NCI-H1092 (cell line): ENCODE data around the gene CACNA1D.
"Not testable (repeated sequence)": the region's sequence is repeated elsewhere in the genome, so short reads cannot be mapped to it uniquely, and the experiment has no call there.

Experiments used
- DNase-seq: peaks from one replicate; lab custom pipeline; 2025; lab: John Stamatoyannopoulos, UW

Gene CACNA1D

DNA sequence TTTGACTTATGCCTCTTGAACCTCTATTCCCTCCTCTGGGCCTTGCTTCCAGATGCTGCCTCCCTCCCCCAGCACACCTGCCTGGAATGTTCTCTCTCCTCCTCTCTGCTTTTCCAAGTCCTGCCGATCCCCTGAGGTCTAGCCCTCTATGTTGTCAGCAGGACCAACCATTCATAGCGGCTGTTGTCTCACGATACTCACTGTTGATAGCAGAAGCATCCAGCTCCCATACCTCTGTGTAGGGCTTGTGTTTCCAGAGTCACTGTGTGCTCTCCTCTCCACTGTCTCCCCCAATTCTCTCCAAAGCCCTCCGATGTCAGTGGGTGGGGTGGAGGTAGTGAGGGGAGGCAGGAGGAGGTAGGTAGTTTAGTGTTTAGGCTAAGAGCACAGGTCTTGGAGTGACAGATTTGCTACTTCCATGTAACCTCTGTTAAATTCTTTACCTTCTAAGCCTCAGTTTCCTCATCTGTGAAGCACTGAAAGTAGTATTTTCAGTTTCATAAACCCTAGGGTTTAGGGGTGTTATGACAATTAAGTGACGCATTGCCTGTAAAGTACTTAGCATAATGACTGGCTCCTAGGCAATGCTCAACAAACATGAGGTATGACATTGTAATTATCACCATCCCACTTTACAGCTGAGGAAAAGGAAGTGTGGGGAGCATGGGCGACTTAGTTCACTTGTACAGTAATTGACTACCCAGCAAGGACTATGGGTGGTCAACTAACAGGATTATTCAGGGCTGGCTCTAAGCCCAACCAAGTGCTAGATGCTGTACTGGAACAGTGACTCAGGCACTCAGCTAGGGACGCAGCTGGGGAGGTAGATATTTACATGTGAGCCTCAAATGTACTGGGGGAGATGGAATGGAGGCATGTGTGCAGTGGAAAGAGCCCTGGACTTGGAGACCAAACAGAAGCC, 122.8 kb downstream of the CACNA1D start:
- DNase-seq = no peak

DNA sequence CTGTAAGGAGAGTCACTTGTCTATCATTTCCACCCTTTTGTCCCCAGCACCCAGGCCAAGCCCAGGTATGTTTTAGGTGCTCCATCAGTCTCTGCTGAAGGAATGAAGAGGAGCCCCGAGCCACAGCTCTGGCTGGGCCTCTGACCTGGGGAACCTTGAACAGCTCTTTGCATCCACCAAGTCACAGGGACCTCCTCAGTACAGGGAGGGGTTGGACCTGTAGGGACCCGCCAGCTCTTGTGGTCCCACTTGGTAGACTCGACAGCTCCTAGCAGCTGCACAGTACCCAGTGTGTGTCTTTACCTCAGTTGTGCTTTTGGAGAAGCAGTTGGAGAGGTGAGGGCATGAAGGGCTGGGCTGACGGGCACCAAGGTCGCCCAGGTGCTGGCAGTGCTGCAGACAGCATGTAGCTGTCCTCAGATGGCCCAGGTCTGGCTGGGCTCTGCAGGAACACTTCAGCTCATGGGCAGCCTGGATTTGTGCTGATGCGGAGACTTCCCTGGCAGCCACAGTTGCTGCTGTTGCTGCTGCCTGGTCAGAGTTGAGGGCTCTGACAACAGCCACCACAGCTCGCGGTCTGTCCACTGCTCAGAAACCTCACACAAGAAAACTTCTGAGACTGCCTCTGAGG, 123.6 kb downstream of the CACNA1D start:
- DNase-seq = no peak

GRCh38 chr3:53618524-53618906, 124.1 kb downstream of the CACNA1D start:
- DNase-seq = no peak

DNA sequence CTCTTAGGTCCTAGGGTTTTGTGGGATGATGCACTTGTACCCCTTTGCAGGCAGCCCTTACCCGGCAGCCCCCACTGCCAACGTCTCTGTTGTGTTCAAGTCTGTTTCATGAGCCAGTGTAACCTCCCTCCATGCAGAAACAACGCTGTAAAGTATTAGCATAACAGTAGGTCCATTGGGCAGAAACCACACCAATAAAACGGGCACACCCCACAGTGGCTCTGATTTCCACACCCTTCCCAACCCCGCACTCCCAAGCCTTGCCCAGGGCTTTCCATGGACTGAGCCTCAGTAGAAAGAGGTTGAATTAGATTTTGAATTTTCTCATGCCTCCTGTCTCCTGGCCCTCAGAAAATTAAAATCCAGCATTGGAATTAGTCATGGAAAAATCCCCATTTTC, 124.5 kb downstream of the CACNA1D start:
- DNase-seq = no peak

- peak; percentile 62 for DNase-seq
These were observed 129.8 kb downstream of the CACNA1D start for GRCh38 chr3:53624061-53624857.

- DNase-seq = no peak
These were observed 132.5 kb downstream of the CACNA1D start for GRCh38 chr3:53626876-53627275.

DNA sequence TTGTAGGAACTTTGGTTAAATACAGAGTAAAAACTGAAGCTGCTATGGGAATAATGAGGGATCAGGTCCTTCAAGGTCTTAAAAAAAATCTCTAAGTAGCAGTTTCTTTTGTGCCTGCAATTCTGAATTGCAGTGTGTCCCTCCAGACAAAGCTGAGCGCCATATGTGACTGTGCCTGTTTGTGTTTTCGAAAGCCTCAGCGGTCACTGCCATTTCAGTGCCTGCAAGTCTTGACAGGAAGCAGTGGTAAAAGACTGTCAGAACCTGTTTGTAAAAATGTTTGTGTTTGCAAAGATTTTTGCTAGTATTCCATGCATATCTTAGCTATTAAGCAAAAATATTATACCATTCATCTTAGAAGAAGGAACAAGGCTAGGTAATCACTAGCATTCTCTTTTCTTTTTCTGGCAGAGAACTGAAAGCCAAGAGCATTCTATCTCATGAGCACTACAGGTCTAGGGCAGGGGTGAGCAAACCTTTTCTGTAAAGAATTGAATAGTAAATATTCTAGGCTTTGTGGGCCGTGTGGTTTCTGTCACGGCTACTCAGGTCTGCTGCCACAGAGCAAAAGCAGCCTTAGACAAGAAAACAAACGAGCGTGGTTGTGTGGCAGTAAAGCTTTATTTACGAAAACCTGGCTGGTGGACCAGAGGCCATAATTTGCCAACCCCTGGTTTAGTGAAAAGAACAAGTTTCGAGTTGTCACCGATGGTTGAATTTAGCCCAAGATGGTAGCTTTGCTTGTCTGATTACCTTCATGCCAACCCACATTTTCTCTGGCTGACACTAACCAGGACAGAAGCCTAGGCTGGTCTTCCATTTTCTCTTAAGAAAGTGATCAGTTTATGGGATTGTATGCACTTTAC, 134.4 kb downstream of the CACNA1D start:
- DNase-seq = no peak

DNA sequence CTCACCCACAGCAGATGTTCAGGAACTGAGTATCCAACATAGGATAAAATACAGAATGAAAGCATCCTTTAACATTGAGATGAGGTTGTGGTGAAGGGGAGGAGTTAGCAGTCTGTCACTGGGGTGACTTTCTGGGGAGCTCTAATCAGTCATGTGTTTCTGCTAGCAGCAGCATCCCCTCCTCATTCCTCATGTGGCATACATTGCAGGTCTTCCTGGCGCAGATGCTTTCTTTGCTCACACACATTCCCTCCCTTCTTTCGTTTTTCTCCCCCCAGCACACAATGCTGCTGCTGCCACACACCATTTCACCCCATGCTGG, 135.0 kb downstream of the CACNA1D start:
- DNase-seq = no peak

GRCh38 chr3:53630547-53630946, 136.1 kb downstream of the CACNA1D start:
- no peak for DNase-seq

GRCh38 chr3:53633197-53633787, 138.9 kb downstream of the CACNA1D start:
- DNase-seq = no peak

DNA sequence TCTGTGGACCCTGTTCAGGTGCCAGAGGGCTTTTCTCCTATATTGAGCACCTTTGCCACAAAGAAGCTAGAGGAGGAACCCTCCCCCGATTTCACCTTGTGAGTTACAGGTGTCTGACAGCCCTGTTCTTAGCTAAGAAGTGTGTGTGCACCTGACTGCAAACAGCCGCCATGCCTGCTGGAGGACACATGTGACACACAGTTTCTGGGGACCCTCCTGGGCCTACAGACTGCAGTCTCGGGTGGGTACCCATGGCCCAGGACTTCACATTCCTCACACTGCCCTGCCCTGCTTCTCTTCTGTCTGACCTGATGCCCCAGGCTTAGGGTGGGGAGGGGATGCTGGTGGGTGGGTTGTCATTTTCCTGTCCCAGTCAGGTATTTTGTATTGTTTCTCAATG, 140.6 kb downstream of the CACNA1D start:
- no peak for DNase-seq

GRCh38 chr3:53638806-53639205, 144.4 kb downstream of the CACNA1D start:
- DNase-seq = not testable (repeated sequence)

DNA sequence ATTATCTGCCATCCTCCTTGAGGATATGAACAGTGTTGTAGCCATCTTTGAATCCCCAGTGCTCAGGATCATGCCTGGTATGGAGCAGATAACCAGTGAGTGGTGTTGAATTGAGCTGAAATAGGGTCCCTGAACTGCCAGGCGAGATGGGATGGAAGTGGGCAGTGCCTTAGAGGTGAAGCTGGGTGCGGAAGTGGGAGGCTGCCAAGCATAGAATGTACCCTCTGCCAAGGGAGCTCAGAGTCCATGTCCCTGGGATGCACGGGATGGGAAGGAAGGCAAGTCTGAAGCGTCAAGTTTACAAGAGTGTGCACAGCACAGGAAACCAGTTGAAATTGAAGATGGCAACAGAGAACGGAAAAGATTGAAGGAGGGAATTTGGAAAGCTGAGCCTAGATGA, 147.0 kb downstream of the CACNA1D start:
- DNase-seq = no peak

DNA sequence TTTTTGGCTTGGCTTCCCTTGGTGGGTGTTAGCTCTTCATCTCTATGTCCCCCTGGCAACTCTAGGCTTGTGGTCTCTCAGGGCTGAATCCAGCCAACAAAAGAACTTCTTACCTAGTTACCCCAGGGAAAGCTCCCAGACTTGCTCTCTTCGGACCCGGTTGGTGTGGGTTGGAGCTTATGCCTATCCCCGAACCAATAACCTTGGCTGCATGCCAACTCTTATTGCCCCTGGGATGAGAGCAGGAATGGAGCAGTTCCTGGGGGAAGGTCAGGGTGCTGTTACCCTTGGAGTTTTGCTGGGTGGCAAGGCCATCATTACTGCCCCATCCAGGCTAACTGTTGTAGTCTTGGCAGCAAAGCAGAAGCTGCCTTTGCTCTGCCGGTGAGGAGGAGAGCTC, 147.8 kb downstream of the CACNA1D start:
- no peak for DNase-seq

DNA sequence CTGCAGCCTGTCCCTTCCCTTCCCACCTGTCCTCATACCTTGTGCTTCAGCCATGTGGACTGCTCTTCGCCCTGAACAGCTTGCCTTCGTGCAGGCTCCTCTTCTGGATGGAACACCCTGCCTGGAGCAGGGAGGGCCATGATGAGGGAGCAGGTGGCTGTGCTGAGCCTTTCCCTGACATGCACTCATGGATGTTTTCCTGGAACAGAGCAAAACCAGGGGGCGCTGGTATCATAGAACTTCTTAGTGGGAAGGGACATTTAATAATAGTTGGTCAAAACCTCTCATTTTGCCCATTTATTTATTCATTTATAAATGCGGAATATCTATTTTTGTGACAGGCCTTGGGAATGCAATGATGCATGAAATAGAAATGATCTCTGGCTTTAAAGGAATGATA, 149.3 kb downstream of the CACNA1D start:
- DNase-seq = no peak

DNA sequence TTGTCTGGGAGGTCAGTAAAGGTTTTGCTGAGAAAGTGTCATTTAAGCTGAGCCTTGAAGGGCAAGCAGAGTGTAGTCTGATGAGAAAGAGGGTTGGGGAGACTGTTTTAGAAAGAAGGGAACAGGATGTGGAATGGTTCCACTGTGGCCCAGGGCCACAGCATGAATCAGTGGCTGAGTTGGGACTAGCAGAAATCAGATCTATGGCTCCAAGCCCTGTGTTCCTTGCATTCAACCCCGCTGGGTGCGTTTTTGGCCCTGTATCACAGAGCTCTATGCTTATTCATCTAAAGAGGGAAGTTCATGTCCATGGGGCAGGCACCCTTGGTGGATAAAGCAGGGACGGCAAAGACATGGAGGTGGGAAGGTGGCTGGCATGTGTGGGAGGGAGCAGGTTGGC, 151.3 kb downstream of the CACNA1D start:
- DNase-seq = no peak

DNA sequence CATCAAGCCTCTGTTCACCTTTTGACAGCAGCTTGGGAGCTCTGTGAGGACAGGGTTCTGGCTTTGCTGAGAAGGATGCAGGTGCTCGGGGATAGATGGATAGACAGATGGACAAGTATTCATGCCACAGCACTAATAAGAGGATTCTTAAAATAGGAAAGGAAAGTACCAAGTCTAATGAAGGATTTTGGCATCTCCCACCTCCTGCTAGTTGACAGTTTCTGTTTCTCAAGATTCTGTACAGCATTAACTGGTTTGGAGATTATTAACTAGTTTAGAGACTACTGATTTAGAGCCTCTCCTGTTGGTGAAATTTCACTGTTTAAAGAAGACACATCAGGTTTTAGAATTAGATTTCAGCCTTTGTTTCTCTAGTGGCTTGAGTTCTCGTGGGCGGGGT, 152.3 kb downstream of the CACNA1D start:
- no peak for DNase-seq

DNA sequence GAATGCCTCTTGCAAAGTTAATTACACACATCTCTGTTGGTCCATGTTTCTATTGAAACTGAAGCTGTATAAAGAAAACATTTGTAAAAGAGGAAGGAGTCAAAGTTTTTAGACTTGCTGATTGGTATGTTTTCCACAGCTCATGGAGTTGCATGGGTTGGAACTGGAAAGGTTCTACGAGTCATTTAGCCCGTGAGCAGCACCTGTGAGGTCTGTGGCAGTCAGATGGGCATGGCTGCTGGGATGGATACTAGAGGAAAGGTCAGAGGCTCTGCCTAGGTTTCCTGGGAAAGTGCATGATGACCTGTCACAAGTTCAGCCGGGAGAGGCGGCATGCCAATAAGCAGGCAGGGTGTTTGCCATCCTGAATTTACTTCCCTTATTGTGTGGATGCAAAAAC, 155.4 kb downstream of the CACNA1D start:
- DNase-seq = no peak

- DNase-seq = no peak
These were observed 156.0 kb downstream of the CACNA1D start for GRCh38 chr3:53650424-53650823.

DNA sequence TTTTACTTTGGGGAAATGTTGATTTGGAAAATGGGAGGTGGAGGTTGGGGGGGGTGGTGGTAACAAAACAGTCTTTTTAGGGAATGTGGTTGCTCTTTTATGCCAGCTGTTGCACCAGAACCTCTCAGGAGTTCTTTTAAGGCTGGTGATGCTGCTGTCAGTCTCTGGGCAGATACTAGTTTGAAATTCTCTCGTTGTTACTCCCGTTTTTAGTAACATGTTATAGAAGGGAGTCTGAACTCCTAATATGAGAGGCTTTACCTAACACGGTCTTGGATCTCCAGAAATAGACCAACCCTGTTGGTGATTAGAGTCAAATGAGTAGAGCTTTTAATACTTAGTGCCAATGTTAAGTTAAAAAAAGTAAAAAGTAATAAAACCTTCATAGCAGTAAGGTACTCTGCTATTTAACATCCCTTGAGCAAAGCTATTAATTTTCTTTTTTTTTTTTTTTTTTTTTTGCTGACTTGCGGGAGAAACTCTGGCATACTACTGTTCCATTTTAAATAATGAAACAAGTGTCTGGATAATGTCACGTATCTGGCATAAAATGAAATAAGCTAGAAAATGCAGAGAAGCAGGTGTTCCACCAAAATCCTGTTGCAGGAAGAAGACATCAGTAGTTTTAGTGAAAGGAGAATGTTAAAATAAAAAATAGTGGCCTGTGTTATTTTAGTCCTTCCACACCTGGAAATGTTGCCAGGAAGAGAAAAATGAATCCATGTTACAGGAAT, 156.7 kb downstream of the CACNA1D start:
- DNase-seq = no peak

- no peak for DNase-seq
These were observed 157.5 kb downstream of the CACNA1D start for GRCh38 chr3:53651927-53652326.
